Endothelial cell of umbilical vein (primary cell): ENCODE results near the gene PIKFYVE.

Experiments
- CTCF ChIP-seq, 2 donors: IDR thresholded peaks; 1 replicate in 1 of 2; 2 replicates in 1 of 2; pipeline ENCODE4 v1.5.1; 2011; ENCODE audit warnings: low read length in 2 of 2, mild to moderate bottlenecking in 2 of 2, moderate library complexity in 2 of 2, control low read depth in 1 of 2, inconsistent platforms in 1 of 2, low read depth in 1 of 2; ENCODE audit not compliant: insufficient read depth in 1 of 2; ENCODE audit errors: extremely low read depth in 1 of 2
- EZH2 ChIP-seq: IDR thresholded peaks from 2 replicates; pipeline ENCODE4 v1.6.1; 2012; ENCODE audit warnings: borderline replicate concordance, low read depth, mild to moderate bottlenecking, moderate library complexity, low read length, inconsistent platforms; ENCODE audit not compliant: severe bottlenecking
- FOS ChIP-seq: IDR thresholded peaks from 2 replicates; pipeline ENCODE4 v1.6.1; 2011; ENCODE audit warnings: mild to moderate bottlenecking, low read length, moderate library complexity, borderline replicate concordance; ENCODE audit not compliant: insufficient read depth
- GATA2 ChIP-seq: IDR thresholded peaks from 2 replicates; pipeline ENCODE4 v1.7.0; 2011; ENCODE audit warnings: low read depth, mild to moderate bottlenecking, moderate library complexity, mixed read lengths, low read length; ENCODE audit not compliant: insufficient read length, insufficient read depth
- JUN ChIP-seq: IDR thresholded peaks from 2 replicates; pipeline ENCODE4 v1.6.1; 2011; ENCODE audit warnings: borderline replicate concordance, low read depth; ENCODE audit not compliant: insufficient read length, insufficient read depth
- MYC ChIP-seq: IDR thresholded peaks from one replicate; pipeline ENCODE4 v1.6.1; 2011; ENCODE audit warnings: mild to moderate bottlenecking, low read depth, low read length
- POLR2A ChIP-seq: IDR thresholded peaks from 2 replicates; pipeline ENCODE4 v1.6.1; 2012; ENCODE audit warnings: low read depth, mild to moderate bottlenecking, control low read depth, low read length
- POLR2AphosphoS5 ChIP-seq: IDR thresholded peaks from 2 replicates; pipeline ENCODE4 v1.6.1; 2012; ENCODE audit warnings: low read depth, mild to moderate bottlenecking, control low read depth, low read length, moderate library complexity; ENCODE audit not compliant: insufficient read depth
- TF ChIP-seq, protein P1 (sequence below): IDR thresholded peaks from 2 replicates; pipeline ENCODE4 v1.6.1; 2011; ENCODE audit not compliant: insufficient read depth, insufficient read length

DNA sequence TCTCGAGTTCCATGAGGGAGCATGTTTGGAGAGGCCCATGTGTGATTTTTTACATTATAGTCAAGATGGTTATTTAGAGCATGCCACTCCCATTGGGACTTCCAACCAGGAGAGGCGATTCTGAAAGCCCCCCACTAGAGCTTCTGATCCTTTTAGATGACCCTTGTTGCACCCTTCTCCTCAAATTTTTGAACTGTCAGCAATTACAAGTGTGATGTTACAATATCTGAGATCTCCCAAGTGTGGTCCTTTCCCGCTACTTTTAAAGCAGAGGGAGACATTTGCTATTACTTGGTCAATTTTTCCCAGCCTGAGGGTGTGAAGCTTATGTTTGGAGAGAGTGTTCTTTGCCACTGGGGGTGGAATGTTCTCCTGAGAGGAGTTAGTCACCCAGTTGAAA lies 123.9 kb downstream of the PIKFYVE start:
- TF ChIP-seq CTCF (IDR thresholded peaks at IDR 0.05; ENCODE audit: extremely low read depth in 1 of 2, insufficient read depth in 1 of 2, low read depth in 1 of 2, low read length in 2 of 2), result no peak
- TF ChIP-seq, protein P1, sequence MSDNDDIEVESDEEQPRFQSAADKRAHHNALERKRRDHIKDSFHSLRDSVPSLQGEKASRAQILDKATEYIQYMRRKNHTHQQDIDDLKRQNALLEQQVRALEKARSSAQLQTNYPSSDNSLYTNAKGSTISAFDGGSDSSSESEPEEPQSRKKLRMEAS, result no peak
- no peak for TF ChIP-seq GATA2
- no peak for TF ChIP-seq POLR2A
- TF ChIP-seq FOS, result no peak
- no peak for TF ChIP-seq POLR2AphosphoS5
- no peak for TF ChIP-seq EZH2
- TF ChIP-seq JUN, result no peak
- no peak for TF ChIP-seq MYC
